ENCODE data around the gene RTN3. TPM values are rescaled to one million over a fixed set of nuclear protein-coding genes. Genes with fewer than 3 reads are reported as not detected.

RTN3 gene, protein sequence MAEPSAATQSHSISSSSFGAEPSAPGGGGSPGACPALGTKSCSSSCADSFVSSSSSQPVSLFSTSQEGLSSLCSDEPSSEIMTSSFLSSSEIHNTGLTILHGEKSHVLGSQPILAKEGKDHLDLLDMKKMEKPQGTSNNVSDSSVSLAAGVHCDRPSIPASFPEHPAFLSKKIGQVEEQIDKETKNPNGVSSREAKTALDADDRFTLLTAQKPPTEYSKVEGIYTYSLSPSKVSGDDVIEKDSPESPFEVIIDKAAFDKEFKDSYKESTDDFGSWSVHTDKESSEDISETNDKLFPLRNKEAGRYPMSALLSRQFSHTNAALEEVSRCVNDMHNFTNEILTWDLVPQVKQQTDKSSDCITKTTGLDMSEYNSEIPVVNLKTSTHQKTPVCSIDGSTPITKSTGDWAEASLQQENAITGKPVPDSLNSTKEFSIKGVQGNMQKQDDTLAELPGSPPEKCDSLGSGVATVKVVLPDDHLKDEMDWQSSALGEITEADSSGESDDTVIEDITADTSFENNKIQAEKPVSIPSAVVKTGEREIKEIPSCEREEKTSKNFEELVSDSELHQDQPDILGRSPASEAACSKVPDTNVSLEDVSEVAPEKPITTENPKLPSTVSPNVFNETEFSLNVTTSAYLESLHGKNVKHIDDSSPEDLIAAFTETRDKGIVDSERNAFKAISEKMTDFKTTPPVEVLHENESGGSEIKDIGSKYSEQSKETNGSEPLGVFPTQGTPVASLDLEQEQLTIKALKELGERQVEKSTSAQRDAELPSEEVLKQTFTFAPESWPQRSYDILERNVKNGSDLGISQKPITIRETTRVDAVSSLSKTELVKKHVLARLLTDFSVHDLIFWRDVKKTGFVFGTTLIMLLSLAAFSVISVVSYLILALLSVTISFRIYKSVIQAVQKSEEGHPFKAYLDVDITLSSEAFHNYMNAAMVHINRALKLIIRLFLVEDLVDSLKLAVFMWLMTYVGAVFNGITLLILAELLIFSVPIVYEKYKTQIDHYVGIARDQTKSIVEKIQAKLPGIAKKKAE
- total RNA-seq (2022; extraction: Qiagen RNA extraction; ENCODE audit: low read depth), result 80.8 to 111 TPM (median 107 TPM) in 5 replicates

GRCh38 chr11:63681321-63682065 lies at the start of gene RTN3:
RTN3 (plus strand) TSS chr11:63681500; CDS start chr11:63681637, 137 bp downstream.

DNA sequence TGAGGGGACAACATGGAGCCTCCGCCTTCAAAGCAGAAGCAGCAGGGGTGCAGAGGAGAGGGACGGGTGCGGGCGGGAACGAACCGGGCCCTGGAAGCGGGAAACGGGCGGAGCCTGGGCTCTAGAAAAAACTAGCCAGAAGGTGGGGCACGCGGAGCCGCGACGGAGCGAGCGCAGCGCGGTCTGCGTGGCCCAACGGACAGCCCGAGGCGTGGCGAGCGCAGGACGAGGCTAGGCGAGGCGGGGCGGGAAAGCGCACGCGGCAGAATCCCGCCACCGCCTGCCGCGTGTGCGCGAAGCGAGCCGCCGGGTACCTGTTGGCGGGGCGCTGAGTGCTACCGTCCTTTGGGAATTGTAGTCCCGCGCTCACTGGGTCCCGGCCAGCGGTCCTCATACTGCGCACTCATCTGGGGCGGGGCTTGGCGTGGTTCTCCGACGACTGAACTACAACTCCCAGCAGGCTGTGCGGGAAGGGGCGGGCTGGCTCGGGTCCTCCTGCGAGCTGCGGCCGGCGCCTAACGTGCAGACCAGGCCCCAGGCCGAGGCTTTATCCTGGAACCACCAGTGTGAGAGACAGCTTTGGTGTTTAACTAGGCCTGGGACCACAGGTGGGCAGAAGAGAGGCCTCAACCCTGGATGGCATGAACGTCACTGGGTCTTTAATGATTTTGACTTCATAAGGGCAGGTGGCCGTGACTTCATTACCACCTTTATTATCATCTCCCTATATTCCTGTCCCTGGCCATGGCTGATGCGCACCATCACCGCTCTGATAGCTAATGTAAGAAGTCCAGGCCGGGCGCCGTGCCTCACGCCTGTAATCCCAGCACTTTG lies 9.8 kb upstream of the RTN3 start, which contains the start of gene ATL3:
Gene ATL3 (minus strand): TSS at position 55 of the 834 bp plus-strand sequence. CDS start 41 bp downstream, at position 14.

GRCh38 chr11:63768237-63769041 lies 87.1 kb downstream of the RTN3 start, which contains the start of gene ZFTA:
ZFTA (minus strand) TSS chr11:63768775; CDS start chr11:63768622, 153 bp downstream.

Other genes with a start within 250 kb of the RTN3 start
- gene PLAAT5, start 190.3 kb upstream of the RTN3 start, total RNA-seq (2022; extraction: Qiagen RNA extraction; ENCODE audit: low read depth), result not detected in 5 replicates
- not detected in 5 replicates for gene LGALS12, start 175.4 kb upstream of the RTN3 start, total RNA-seq (2022; extraction: Qiagen RNA extraction; ENCODE audit: low read depth)
- 1.5 to 3.3 TPM (median 1.8 TPM) in 5 replicates for gene PLAAT4, start 144.7 kb upstream of the RTN3 start, total RNA-seq (2022; extraction: Qiagen RNA extraction; ENCODE audit: low read depth)
- 0.23 to 0.27 TPM in 2 of 5 replicates, not detected in the others for gene PLAAT2, start 118.1 kb upstream of the RTN3 start, total RNA-seq (2022; extraction: Qiagen RNA extraction; ENCODE audit: low read depth)
- 46.0 to 67.6 TPM (median 55.4 TPM) in 5 replicates for gene PLAAT3, start 67.1 kb upstream of the RTN3 start, total RNA-seq (2022; extraction: Qiagen RNA extraction; ENCODE audit: low read depth)
- 28.1 to 33.5 TPM (median 31.4 TPM) in 5 replicates for gene ATL3, start 10.1 kb upstream of the RTN3 start, total RNA-seq (2022; extraction: Qiagen RNA extraction; ENCODE audit: low read depth)
- 4.8 to 7.6 TPM (median 7.3 TPM) in 5 replicates for gene ZFTA, start 87.3 kb downstream of the RTN3 start, total RNA-seq (2022; extraction: Qiagen RNA extraction; ENCODE audit: low read depth)
- 31.9 to 56.2 TPM (median 48.0 TPM) in 5 replicates for gene SPINDOC, start 132.0 kb downstream of the RTN3 start, total RNA-seq (2022; extraction: Qiagen RNA extraction; ENCODE audit: low read depth)
- 22.3 to 26.1 TPM (median 23.8 TPM) in 5 replicates for gene MARK2, start 157.6 kb downstream of the RTN3 start, total RNA-seq (2022; extraction: Qiagen RNA extraction; ENCODE audit: low read depth)
- gene RCOR2, start 235.7 kb downstream of the RTN3 start, total RNA-seq (2022; extraction: Qiagen RNA extraction; ENCODE audit: low read depth), result 0.90 to 1.3 TPM (median 0.97 TPM) in 5 replicates